Thyroid gland (tissue), 4 donors: Measurements from ENCODE around the gene CREBBP.

Source experiments
- POLR2A ChIP-seq, 2 donors: fragments of 450-650 bp; IDR thresholded peaks; one replicate each; pipeline ENCODE4 v1.6.1; 2017; ENCODE audit warnings: antibody characterized with exemption in 2 of 2, mild to moderate bottlenecking in 2 of 2, moderate library complexity in 1 of 2
- TF ChIP-seq, protein P1 (sequence below), 6 experiments: fragments of 200-600 bp in 3 of 6; fragments of 450-650 bp in 3 of 6; sonication (generic) in 3 of 6; IDR thresholded peaks; one replicate each; pipeline ENCODE4 v1.5.1; 2016 to 2019; ENCODE audit warnings: antibody characterized with exemption in 6 of 6, mild to moderate bottlenecking in 2 of 6, inconsistent platforms in 1 of 6, moderate library complexity in 1 of 6

DNA sequence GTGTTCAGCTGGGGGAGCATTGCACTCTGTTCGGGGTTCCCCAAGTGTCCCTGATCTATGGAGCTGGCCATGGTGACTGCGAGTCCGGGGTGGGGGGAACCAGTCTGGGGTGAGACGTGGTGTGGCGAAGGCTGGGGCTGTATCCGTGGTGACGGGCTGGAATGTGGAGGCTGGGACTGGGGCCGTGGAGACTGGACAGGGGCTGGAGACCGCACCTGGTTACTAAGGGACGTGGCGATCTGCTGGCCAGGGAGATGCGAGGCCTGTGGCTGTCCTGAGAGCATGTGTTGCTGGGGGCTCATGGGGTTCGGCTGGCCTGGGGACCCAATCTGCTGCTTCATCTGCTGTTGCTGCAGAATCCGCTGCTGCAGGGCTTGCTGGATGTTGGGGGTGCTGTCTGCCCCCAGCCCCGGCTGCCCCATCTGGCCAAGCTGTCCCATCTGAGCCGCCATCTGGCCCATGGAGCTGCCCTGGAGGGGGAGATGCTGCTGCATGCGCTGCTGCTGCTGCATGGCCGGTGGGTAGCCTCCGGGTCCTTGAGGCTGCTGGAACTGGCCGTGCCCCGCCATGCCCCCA lies 152.6 kb downstream of the CREBBP start:
- TF ChIP-seq, protein P1, sequence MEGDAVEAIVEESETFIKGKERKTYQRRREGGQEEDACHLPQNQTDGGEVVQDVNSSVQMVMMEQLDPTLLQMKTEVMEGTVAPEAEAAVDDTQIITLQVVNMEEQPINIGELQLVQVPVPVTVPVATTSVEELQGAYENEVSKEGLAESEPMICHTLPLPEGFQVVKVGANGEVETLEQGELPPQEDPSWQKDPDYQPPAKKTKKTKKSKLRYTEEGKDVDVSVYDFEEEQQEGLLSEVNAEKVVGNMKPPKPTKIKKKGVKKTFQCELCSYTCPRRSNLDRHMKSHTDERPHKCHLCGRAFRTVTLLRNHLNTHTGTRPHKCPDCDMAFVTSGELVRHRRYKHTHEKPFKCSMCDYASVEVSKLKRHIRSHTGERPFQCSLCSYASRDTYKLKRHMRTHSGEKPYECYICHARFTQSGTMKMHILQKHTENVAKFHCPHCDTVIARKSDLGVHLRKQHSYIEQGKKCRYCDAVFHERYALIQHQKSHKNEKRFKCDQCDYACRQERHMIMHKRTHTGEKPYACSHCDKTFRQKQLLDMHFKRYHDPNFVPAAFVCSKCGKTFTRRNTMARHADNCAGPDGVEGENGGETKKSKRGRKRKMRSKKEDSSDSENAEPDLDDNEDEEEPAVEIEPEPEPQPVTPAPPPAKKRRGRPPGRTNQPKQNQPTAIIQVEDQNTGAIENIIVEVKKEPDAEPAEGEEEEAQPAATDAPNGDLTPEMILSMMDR (IDR thresholded peaks at IDR 0.05), result no peak
- no peak for TF ChIP-seq POLR2A (IDR thresholded peaks at IDR 0.05)
